Endothelial cell of umbilical vein (primary cell): ENCODE data around the gene GRK6. TPM values are rescaled to one million over a fixed set of nuclear protein-coding genes. Genes with fewer than 3 reads are reported as not detected.
A peak's percentile ranks its signal among the peaks of the same experiment; 100 is the strongest.

Experiments
- BruUV-seq: library from RNA; stranded (reverse); fragments of 400-500 nt; replicated peaks from 2 replicates; lab custom pipeline; 2021; lab: Mats Ljungman, UMichigan
- CTCF ChIA-PET: fragments of 300-600, 350-600 bp; sonication (Branson Sonifier 250); formaldehyde crosslinking; loops from one replicate; lab custom pipeline; 2021; ENCODE audit warnings: antibody characterized with exemption, inconsistent platforms; lab: Charles Lee
- POLR2A ChIA-PET: fragments of 300-600, 350-600 bp; sonication (Branson Sonifier 250); formaldehyde crosslinking; loops from one replicate; lab custom pipeline; 2021; ENCODE audit warnings: antibody characterized with exemption, inconsistent platforms; lab: Charles Lee
- DNase-seq: peaks from one replicate; pipeline ENCODE4 v3.0.0-alpha.2; 2011; ENCODE audit warnings: low read depth, low spot score
- FAIRE-seq: peaks from 2 replicates; lab custom pipeline; 2011; peaks lifted over from hg19 to GRCh38; lab: Jason Lieb, UNC
- H2AFZ ChIP-seq: 2 replicates; pipeline ENCODE4 v1.6.0; 2012; ENCODE audit warnings: low read depth, low read length, control low read depth, inconsistent platforms
- H3K27ac ChIP-seq: 2 replicates; pipeline ENCODE4 v1.5.1; 2011; ENCODE audit warnings: low read depth, mild to moderate bottlenecking, control low read depth, low read length, moderate library complexity; ENCODE audit not compliant: insufficient read depth
- H3K27me3 ChIP-seq, 2 experiments: 2 replicates each; pipeline versions ENCODE4 v1.6.0 to v1.6.1; 2011; ENCODE audit warnings: low read length in 2 of 2, mixed read lengths in 1 of 2; ENCODE audit not compliant: control insufficient read depth in 2 of 2, insufficient read depth in 2 of 2
- H3K36me3 ChIP-seq, 2 experiments: 2 replicates in 1 of 2; 3 replicates in 1 of 2; pipeline ENCODE4 v1.5.1; 2011; ENCODE audit warnings: low read length in 2 of 2, mild to moderate bottlenecking in 1 of 2, moderate library complexity in 1 of 2; ENCODE audit not compliant: control insufficient read depth in 2 of 2, insufficient read depth in 2 of 2; ENCODE audit errors: extremely low read depth in 1 of 2
- H3K4me1 ChIP-seq: 3 replicates; pipeline ENCODE4 v1.5.1; 2011; ENCODE audit warnings: mild to moderate bottlenecking, low read length; ENCODE audit not compliant: control insufficient read depth, insufficient read depth; ENCODE audit errors: extremely low read depth
- H3K4me2 ChIP-seq: 2 replicates; pipeline ENCODE4 v1.6.1; 2011; ENCODE audit warnings: low read length, control low read depth, mixed read lengths; ENCODE audit not compliant: insufficient read depth
- H3K4me3 ChIP-seq, 3 experiments: fragments of 200-600 bp in 1 of 3; sonication (generic), shearing (Covaris generic) in 1 of 3; replicated peaks in 1 of 3; 2 replicates each; pipeline ENCODE4 v1.5.1; 2011 to 2016; ENCODE audit warnings: control low read depth in 3 of 3, low read length in 3 of 3, mild to moderate bottlenecking in 2 of 3, inconsistent platforms in 1 of 3, low read depth in 1 of 3, moderate library complexity in 1 of 3; ENCODE audit not compliant: insufficient read depth in 1 of 3
- H3K79me2 ChIP-seq: 2 replicates; pipeline ENCODE4 v1.6.0; 2012; ENCODE audit warnings: low read length, inconsistent platforms; ENCODE audit not compliant: control insufficient read depth, insufficient read depth
- H3K9ac ChIP-seq: replicated peaks from 2 replicates; pipeline ENCODE3; 2011; ENCODE audit warnings: low read length, control low read depth; ENCODE audit not compliant: insufficient read depth; ENCODE audit errors: extremely low read depth
- H3K9me1 ChIP-seq: replicated peaks from 3 replicates; pipeline ENCODE4 v1.6.0; 2011; ENCODE audit warnings: mild to moderate bottlenecking, low read length; ENCODE audit not compliant: control insufficient read depth, insufficient read depth; ENCODE audit errors: extremely low read depth
- H3K9me3 ChIP-seq: replicated peaks from 2 replicates; pipeline ENCODE4 v1.5.1; 2012; ENCODE audit warnings: low read length, inconsistent platforms; ENCODE audit not compliant: control insufficient read depth, insufficient read depth
- H4K20me1 ChIP-seq: replicated peaks from 2 replicates; pipeline ENCODE3; 2011; ENCODE audit warnings: mild to moderate bottlenecking, low read length; ENCODE audit not compliant: control insufficient read depth, insufficient read depth; ENCODE audit errors: extremely low read depth
- EZH2 ChIP-seq: IDR thresholded peaks from 2 replicates; pipeline ENCODE4 v1.6.1; 2012; ENCODE audit warnings: borderline replicate concordance, low read depth, mild to moderate bottlenecking, moderate library complexity, low read length, inconsistent platforms; ENCODE audit not compliant: severe bottlenecking
- MAX ChIP-seq: IDR thresholded peaks from 2 replicates; pipeline ENCODE4 v1.6.1; 2011; ENCODE audit not compliant: insufficient read depth, insufficient read length
- POLR2AphosphoS5 ChIP-seq: IDR thresholded peaks from 2 replicates; pipeline ENCODE4 v1.6.1; 2012; ENCODE audit warnings: low read depth, mild to moderate bottlenecking, control low read depth, low read length, moderate library complexity; ENCODE audit not compliant: insufficient read depth
- dilution Hi-C: fragments of 300-500 bp; cut with MboI; formaldehyde crosslinking; loops from one replicate; pipeline ENCODE4 v1.15.0; 2019; ENCODE audit warnings: low sequenced_read_pairs; ENCODE audit not compliant: extremely low pct_ligation_motif_present
- intact Hi-C: fragments of 100-400 bp; cut with micrococcal nuclease; formaldehyde crosslinking; loops from one replicate; pipeline ENCODE4 v1.10.0; 2022
- polyA plus RNA-seq, 4 experiments: library from polyadenylated mRNA; depleted of rRNA in 3 of 4; stranded (reverse) in 3 of 4; unstranded in 1 of 4; fragments of >200 nt; gene quantifications; 2 replicates each; pipeline versions ENCODE4 v1.2.1 to v1.2.3, GENCODE V29; 2011 to 2012; ENCODE audit warnings: missing spikeins in 1 of 4
- total RNA-seq: library from RNA; stranded (reverse); gene quantifications from 2 replicates; pipeline ENCODE4 v1.2.3, GENCODE V29; 2021

Gene GRK6
- total and polyA plus RNA-seq, 2 donors (not counting 3 experiments of a cell fraction or from before 2014, with no cell fraction given), result 28.9 to 36.4 TPM

GRCh38 chr5:177399997-177400868 lies 26.2 kb upstream of the GRK6 start, which contains the start of gene PFN3:
PFN3 (minus strand) TSS chr5:177400661; CDS start chr5:177400576, 85 bp downstream.
- Histone ChIP-seq H3K27me3 (peaks cover 33 to 39% of the 10 kb centered on the region in 2 experiments), H3K4me2 (no peak within 1 kb of the TSS), H3K9ac (no peak within 1 kb of the TSS), H3K79me2 (no peaks in the 10 kb centered on the region), H3K36me3 (no peaks in the 10 kb centered on the region), H4K20me1 (no peaks in the 10 kb centered on the region), H3K4me3 (no peak within 1 kb of the TSS), H3K27ac (no peak within 1 kb of the TSS), H3K4me1 (peaks cover 23% of the 10 kb centered on the region), H2AFZ (peak within 1 kb of the TSS; percentile 68), H3K9me1 (no peaks in the 10 kb centered on the region), H3K9me3 (no peaks in the 10 kb centered on the region)
- FAIRE-seq (no peak), DNase-seq (no peak)
- dilution Hi-C loops, result no loop called here
- intact Hi-C loops, result no loop called here
- TF ChIP-seq POLR2AphosphoS5 (no peak), EZH2 (peak; percentile 76), MAX (peak; percentile 58)
- BruUV-seq, result no TSS peak
- ChIA-PET POLR2A (no interaction called here), CTCF (interaction anchor here (2.0 to 7.1 kb wide), 3 partner anchors 11 to 329 kb away, joined by 4 to 288 read pairs (median 138); partner anchors contain the start of gene PRR7)
